ENCODE measurements around the gene OR52K1. TPM values are rescaled to one million over a fixed set of nuclear protein-coding genes. Genes with fewer than 3 reads are reported as not detected.
"Not testable (repeated sequence)": the region's sequence is repeated elsewhere in the genome, so short reads cannot be mapped to it uniquely, and the experiment has no call there.

Gene OR52K1
- total and polyA plus RNA-seq, 5 donors = 0.06 TPM; not detected in 4

DNA sequence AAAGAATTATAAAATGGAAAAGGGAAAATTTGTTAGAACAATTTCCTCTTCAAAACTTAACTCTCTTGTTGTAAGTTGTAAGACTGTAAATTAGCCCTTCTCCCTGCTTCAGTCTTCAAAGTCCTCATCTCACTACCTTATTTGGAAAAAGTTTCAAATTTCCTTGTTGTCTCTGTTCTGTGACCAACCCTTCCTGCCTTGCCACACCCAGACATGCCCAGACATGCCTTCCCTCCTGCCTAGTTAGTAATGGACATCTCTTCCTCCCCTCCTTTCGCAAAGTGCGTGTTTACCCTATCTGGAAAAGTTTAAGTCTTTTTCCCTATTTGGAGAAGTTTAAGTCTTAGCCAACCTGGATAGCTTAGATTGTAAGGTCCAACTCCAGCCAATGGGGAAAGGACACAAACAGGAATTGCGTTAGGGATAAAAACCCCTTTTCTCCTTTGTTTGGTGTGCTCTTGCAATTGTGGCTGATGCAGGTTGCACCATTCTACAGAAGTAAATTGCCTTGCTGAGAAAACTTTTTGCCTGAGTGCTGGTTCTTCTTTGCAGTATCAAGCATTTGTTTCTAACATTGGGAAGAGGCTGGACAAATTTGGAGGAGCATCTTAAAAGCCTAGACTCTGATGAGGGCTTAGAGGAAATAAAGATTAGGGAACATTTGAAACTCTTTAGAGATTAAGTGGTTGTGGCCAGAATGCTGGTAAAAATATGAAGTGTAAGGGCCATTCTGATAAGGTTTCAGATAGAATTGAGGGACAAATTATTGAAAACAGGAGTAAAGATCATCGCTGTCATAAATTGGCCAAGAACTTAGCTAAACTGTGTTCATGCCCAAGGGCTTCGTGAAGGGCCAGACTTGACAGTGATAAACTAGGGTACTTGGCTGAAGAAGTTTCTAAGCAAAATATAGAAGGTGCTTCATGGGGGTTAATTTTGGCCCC lies 18.0 kb upstream of the OR52K1 start:
- DNase-seq = no peak
- H3K9me3 ChIP-seq (ENCODE audit: control insufficient read depth, low read length) = peaks cover 3% of the 10 kb centered on the region
- intact Hi-C loops (cut with DNase I) = no loop called here
- H3K27ac ChIP-seq (ENCODE audit: low read length) = no peak overlapping the region
- H3K4me1 ChIP-seq (ENCODE audit: control insufficient read depth, insufficient read depth, low read length) = no peaks in the 10 kb centered on the region
- 89% methylated on average over 5 of the region's 5 CpGs for WGBS
- H3K4me3 ChIP-seq (ENCODE audit: low read length) = no peak overlapping the region
- ATAC-seq = no peak
- no peaks in the 10 kb centered on the region for H3K27me3 ChIP-seq (ENCODE audit: control insufficient read depth, insufficient read depth)

DNA sequence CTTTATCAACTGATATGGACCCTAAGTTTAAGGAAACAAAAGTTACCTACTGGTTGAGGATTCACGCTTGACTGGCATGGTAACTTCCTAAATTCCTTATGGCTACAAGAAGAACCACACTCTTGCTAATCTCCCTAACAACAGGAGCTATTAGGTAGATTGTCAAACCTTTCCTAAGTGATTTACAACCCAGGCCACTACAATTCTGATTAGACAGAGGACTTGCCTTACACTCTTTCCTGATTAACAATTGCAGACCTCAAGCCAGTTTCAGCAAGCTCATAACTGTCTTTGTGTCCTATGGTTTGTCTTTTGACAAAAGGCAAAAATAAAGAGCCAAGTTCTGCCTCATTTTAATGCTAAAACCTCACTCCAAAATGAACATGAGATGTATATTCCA lies 17.0 kb upstream of the OR52K1 start:
- intact Hi-C loops (cut with DNase I) = no loop called here
- no peak for DNase-seq
- no peak for ATAC-seq
- no peak overlapping the region for H3K4me3 ChIP-seq (ENCODE audit: low read length)
- H3K9me3 ChIP-seq (ENCODE audit: control insufficient read depth, low read length) = peaks cover 3% of the 10 kb centered on the region
- H3K27me3 ChIP-seq (ENCODE audit: control insufficient read depth, insufficient read depth) = no peaks in the 10 kb centered on the region
- H3K4me1 ChIP-seq (ENCODE audit: control insufficient read depth, insufficient read depth, low read length) = no peaks in the 10 kb centered on the region
- no peak overlapping the region for H3K27ac ChIP-seq (ENCODE audit: low read length)
- 83% methylated on average over 1 of the region's 1 CpG for WGBS

DNA sequence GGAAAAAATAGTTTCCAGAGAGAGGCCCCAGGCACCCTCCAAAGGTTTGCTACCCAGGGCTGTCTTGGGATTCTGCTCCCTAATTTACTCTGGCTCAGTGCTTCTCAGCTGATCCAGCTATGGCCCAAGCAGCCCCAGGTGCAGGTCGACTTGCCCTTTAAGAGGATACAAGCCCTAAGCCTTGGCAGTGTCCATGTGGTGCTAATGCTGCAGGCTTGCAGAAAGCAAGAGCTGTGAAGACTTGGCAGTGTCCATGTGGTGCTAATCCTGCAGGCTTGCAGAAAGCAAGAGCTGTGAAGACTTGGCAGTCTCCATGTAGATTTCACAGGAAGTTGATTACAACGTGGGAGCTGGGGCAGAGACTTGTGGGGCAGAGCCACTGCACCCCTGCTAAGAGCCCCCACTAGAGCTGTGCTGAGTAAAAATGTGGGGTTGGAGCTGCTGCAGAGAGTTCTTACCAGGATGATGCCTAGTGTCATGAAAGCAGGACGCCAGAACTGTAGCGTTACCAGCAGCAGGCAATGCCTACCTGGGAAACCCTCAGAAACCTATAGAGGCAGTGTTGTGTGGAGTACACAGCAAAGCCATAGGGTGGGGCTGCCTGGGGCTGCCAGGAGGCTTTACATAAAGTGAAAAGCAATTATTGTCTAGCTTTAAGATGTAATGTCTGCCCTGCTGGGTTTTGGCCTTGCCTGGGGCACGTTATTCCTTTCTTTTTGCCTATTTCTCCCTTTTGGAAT lies 16.1 kb upstream of the OR52K1 start:
- Histone ChIP-seq H3K27ac (ENCODE audit: low read length) (no peak overlapping the region), H3K4me3 (ENCODE audit: low read length) (no peak overlapping the region), H3K4me1 (ENCODE audit: control insufficient read depth, insufficient read depth, low read length) (no peaks in the 10 kb centered on the region), H3K9me3 (ENCODE audit: control insufficient read depth, low read length) (peaks cover 3% of the 10 kb centered on the region), H3K27me3 (ENCODE audit: control insufficient read depth, insufficient read depth) (no peaks in the 10 kb centered on the region)
- ATAC-seq (no peak), DNase-seq (no peak)
- WGBS = 41% methylated on average over 5 of the region's 5 CpGs
- intact Hi-C loops (cut with DNase I) = no loop called here

DNA sequence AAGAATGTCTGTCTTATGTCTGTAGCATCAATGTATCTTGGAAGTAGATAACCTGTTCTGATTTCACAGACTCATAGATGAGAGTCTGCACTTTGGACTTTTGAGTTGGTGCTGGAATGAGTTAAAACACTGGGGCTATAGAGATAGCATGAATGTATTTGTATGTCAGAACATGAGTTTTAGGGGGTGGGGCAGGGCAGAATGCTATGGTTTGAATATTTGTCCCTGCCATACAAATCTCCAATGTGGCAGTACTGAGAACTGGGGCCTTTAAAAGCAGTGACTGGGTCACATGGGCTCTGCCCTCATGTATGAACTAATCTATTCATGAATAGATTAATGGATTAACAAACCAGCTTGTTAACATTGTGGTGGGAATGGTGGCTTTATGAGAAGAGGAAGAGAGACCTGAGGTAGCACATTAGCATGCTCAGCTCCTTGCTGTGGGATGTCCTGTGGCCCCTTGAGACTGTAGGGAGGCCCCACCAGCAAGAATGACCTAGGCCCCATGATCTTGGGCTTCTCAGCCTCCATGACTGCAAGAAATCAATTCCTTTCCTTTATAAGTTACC lies 15.5 kb upstream of the OR52K1 start:
- H3K4me1 ChIP-seq (ENCODE audit: control insufficient read depth, insufficient read depth, low read length) = no peaks in the 10 kb centered on the region
- no peak overlapping the region for H3K27ac ChIP-seq (ENCODE audit: low read length)
- peaks cover 3% of the 10 kb centered on the region for H3K9me3 ChIP-seq (ENCODE audit: control insufficient read depth, low read length)
- intact Hi-C loops (cut with DNase I) = no loop called here
- DNase-seq (no peak), ATAC-seq (no peak)
- no peaks in the 10 kb centered on the region for H3K27me3 ChIP-seq (ENCODE audit: control insufficient read depth, insufficient read depth)
- H3K4me3 ChIP-seq (ENCODE audit: low read length) = no peak overlapping the region

DNA sequence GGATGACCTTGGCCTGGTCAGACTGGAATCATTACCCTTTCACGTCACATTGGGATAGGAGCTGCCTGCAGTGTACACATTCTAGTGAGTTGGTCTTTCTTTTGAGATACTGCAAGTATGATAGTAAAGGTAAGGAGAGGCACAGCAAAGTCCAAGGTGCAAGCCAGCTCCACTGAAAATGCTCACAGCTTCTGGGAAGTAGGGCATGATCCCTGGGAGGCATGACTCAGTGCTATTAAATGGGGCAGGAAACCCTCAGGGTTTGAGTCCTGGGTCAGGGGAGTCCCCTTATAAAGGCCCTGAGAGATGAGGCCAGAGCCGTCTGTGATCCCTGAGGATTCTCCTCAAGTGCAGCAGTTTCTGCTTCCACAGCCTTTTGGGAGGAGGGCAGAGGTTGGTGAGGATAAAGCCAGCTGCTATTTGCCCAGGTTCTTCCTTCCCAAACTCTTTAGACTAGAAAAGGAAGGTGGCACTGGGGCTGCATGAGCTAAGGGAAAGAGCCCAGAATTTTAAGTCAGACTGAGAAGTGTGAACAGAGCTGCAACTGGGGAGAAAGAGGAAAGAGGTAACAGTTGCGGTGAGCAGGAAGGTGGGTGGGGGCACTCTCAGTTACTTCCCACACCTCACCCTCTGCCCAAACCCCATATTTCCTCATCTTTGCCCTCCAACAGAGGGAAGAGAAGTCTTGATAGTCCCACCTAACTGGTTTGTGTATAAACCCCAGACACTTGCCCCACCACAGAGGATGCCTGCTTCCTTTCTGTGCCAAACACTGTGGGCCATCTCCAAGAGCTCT lies 14.4 kb upstream of the OR52K1 start:
- H3K27me3 ChIP-seq (ENCODE audit: control insufficient read depth, insufficient read depth) = no peaks in the 10 kb centered on the region

DNA sequence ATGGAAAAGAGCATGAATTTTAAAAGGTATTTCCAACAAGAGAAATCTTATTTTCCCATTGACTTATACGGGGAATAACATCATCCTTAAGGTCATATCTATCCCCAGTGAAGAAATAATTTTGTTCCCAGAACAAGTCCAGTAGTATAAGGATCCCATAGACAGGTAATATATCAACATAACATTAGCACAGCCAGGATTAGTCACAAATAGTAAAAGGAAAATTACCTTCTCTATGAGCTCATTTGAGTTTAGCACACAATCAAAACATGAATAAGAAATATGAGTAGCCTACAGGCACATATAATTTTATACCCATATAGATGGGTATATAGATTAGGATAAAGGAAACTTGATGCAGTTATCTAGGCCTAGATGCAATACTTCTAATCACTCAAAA lies 2.8 kb upstream of the OR52K1 start:
- ATAC-seq = no peak
- DNase-seq = no peak
- Histone ChIP-seq H3K27ac (ENCODE audit: low read length) (no peak overlapping the region), H3K4me1 (ENCODE audit: control insufficient read depth, insufficient read depth, low read length) (no peaks in the 10 kb centered on the region), H3K9me3 (ENCODE audit: control insufficient read depth, low read length) (no peaks in the 10 kb centered on the region), H3K27me3 (ENCODE audit: control insufficient read depth, insufficient read depth) (no peaks in the 10 kb centered on the region), H3K4me3 (ENCODE audit: low read length) (no peak overlapping the region)
- intact Hi-C loops (cut with DNase I) = no loop called here
- 65% methylated on average over 1 of the region's 1 CpG for WGBS

More for the DNA sequence above, 14.4 kb upstream of the OR52K1 start:
- WGBS = 67% methylated on average over 3 of the region's 3 CpGs
- Histone ChIP-seq H3K4me3 (ENCODE audit: low read length) (no peak overlapping the region), H3K9me3 (ENCODE audit: control insufficient read depth, low read length) (peaks cover 3% of the 10 kb centered on the region), H3K4me1 (ENCODE audit: control insufficient read depth, insufficient read depth, low read length) (no peaks in the 10 kb centered on the region), H3K27ac (ENCODE audit: low read length) (no peak overlapping the region)
- DNase-seq (no peak), ATAC-seq (no peak)
- intact Hi-C loops (cut with DNase I) = no loop called here

DNA sequence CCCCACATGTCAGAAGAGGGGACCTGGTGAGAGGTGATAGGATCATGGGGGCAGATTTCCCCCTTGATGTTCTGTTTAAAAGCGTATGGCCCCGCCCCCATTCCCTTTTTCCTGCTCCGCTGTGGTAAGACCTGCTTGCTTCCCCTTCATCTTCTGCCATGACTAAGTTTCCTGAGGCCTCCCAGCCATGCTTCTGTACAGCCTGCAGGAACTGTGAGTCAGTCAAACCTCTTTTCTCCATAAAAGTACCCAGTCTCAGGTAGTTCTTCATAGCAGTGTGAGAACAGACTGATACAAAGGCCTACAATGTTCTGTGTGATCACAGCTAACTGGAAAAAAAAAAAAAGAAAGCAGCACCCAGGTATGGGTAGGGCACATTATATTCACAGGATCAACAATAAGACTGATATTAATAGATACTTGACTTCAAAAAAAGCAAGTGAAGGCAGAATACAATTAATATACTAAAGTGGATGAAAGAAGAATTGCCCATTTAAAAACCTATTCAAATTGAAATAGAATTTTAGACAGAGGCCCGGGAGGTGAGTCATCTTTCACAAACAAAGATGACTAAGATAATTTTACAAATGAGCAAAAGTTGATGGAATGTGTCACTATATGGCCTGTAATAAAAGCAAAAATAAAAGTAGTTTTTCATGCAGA lies 1.7 kb upstream of the OR52K1 start:
- 73% methylated on average over 4 of the region's 4 CpGs for WGBS
- no peak for DNase-seq
- H3K4me1 ChIP-seq (ENCODE audit: control insufficient read depth, insufficient read depth, low read length) = no peaks in the 10 kb centered on the region
- H3K9me3 ChIP-seq (ENCODE audit: control insufficient read depth, low read length) = no peaks in the 10 kb centered on the region
- H3K27me3 ChIP-seq (ENCODE audit: control insufficient read depth, insufficient read depth) = no peaks in the 10 kb centered on the region
- ATAC-seq = no peak
- no peak overlapping the region for H3K4me3 ChIP-seq (ENCODE audit: low read length)
- no peak overlapping the region for H3K27ac ChIP-seq (ENCODE audit: low read length)
- intact Hi-C loops (cut with DNase I) = no loop called here

DNA sequence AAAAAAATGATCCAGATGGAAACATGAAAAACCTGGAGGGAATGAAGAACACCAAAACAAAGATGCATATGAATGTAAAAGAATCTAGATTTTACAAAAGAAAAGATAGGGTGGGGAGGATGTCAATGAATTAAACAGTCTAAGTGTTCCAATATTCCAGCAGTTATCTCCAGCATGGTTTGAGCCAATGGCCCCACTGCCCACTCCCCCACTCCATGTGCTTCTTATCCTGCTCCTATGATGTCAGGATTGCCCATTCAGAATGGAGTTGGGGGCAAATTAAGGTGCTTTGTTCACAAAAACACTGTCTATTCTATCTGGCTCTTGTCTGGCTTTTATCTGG lies 1.2 kb upstream of the OR52K1 start:
- no peak for DNase-seq

DNA sequence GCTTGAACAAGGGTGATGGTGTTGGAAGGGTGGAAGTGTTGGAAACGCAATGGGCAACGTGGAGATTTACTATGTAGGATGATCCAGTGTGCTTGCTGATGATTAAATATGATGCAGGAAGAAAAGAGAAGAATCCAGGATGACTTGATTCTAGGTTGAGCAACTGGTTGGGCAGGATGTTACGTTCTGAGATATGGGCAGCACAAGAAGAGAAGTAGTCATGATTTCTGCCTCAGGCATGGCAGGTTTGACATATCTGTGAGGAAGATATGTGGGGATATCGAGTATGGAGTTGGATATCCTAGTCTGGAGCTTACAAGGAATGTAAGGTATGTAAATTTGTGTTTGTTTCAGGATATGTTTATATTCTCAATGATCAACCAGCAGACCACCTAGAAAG lies 1.9 kb downstream of the OR52K1 start:
- 66% methylated on average over 4 of the region's 4 CpGs for WGBS
- Histone ChIP-seq H3K4me1 (ENCODE audit: control insufficient read depth, insufficient read depth, low read length) (no peaks in the 10 kb centered on the region), H3K27me3 (ENCODE audit: control insufficient read depth, insufficient read depth) (no peaks in the 10 kb centered on the region), H3K9me3 (ENCODE audit: control insufficient read depth, low read length) (no peaks in the 10 kb centered on the region), H3K27ac (ENCODE audit: low read length) (no peak overlapping the region), H3K4me3 (ENCODE audit: low read length) (no peak overlapping the region)
- intact Hi-C loops (cut with DNase I) = no loop called here
- DNase-seq (no peak), ATAC-seq (no peak)

More for the DNA sequence above, 1.2 kb upstream of the OR52K1 start:
- no peaks in the 10 kb centered on the region for H3K27me3 ChIP-seq (ENCODE audit: control insufficient read depth, insufficient read depth)
- ATAC-seq = no peak
- intact Hi-C loops (cut with DNase I) = no loop called here
- H3K9me3 ChIP-seq (ENCODE audit: control insufficient read depth, low read length) = no peaks in the 10 kb centered on the region
- no peak overlapping the region for H3K27ac ChIP-seq (ENCODE audit: low read length)
- no peaks in the 10 kb centered on the region for H3K4me1 ChIP-seq (ENCODE audit: control insufficient read depth, insufficient read depth, low read length)
- no peak overlapping the region for H3K4me3 ChIP-seq (ENCODE audit: low read length)

DNA sequence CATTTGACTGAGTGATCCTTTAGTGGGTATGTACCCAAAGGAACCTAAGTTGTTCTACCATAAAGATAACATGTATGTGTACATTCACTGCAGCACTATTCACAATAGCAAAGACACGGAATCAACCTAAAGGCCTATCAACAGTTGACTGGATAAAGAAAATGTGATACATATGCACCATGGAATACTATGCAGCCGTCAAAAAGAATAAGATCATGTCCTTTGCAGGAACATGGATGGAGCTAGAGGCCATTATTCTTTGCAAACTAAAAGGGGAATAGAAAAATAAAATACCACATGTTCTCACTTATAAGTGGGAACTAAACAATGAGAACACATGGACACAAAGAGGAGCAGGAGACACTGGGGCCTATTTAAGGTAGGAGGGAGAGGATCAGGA lies 9.0 kb downstream of the OR52K1 start:
- H3K27me3 ChIP-seq (ENCODE audit: control insufficient read depth, insufficient read depth); H3K27ac ChIP-seq (ENCODE audit: low read length); DNase-seq; H3K4me1 ChIP-seq (ENCODE audit: control insufficient read depth, insufficient read depth, low read length); H3K4me3 ChIP-seq (ENCODE audit: low read length); ATAC-seq; H3K9me3 ChIP-seq (ENCODE audit: control insufficient read depth, low read length): not testable (repeated sequence)
- intact Hi-C loops (cut with DNase I) = loop anchor here in 2 of 4 donors (5.0 kb wide), 1 partner anchor 304 kb away; no protein-coding TSS in a partner anchor
- WGBS = 87% methylated on average over 2 of the region's 2 CpGs

Data from right cardiac atrium (tissue), 5 donors.